Osteocyte (in vitro differentiated cells): Measurements from ENCODE around the gene CRABP1. TPM values are rescaled to one million over a fixed set of nuclear protein-coding genes. Genes with fewer than 3 reads are reported as not detected.

Experiments
- DNase-seq: peaks from one replicate; pipeline ENCODE4 v3.0.0; 2021; ENCODE audit warnings: mixed read lengths; ENCODE audit not compliant: unreplicated experiment; ENCODE audit errors: extremely low spot score
- H3K27ac Mint-ChIP-seq: one replicate; pipeline ENCODE4 v1.8.0; 2021; ENCODE audit warnings: mild to moderate bottlenecking, mixed read lengths; ENCODE audit not compliant: unreplicated experiment
- H3K27me3 Mint-ChIP-seq: one replicate; pipeline ENCODE4 v1.8.0; 2021; ENCODE audit warnings: mixed read lengths; ENCODE audit not compliant: unreplicated experiment
- H3K36me3 Mint-ChIP-seq: one replicate; pipeline ENCODE4 v1.8.0; 2021; ENCODE audit warnings: mixed read lengths; ENCODE audit not compliant: unreplicated experiment
- H3K4me1 Mint-ChIP-seq: one replicate; pipeline ENCODE4 v1.8.0; 2021; ENCODE audit warnings: mixed read lengths; ENCODE audit not compliant: unreplicated experiment
- H3K4me3 Mint-ChIP-seq: one replicate; pipeline ENCODE4 v1.8.0; 2021; ENCODE audit warnings: mild to moderate bottlenecking, moderate library complexity, mixed read lengths; ENCODE audit not compliant: unreplicated experiment
- H3K9me3 Mint-ChIP-seq: one replicate; pipeline ENCODE4 v1.8.0; 2021; ENCODE audit warnings: mixed read lengths; ENCODE audit not compliant: unreplicated experiment
- total RNA-seq: library from RNA; stranded (reverse); gene quantifications from 2 replicates; pipeline ENCODE4 v1.2.1, GENCODE V29; 2021
- TF ChIP-seq, protein P1 (sequence below): fragments of 200-600 bp; sonication (generic); IDR thresholded peaks from 2 replicates; pipeline ENCODE4 v1.5.0; 2021; ENCODE audit warnings: antibody characterized with exemption, mild to moderate bottlenecking, moderate library complexity

CRABP1 gene
- total RNA-seq, 1 donor from 2014 or later = 5.2 TPM

DNA sequence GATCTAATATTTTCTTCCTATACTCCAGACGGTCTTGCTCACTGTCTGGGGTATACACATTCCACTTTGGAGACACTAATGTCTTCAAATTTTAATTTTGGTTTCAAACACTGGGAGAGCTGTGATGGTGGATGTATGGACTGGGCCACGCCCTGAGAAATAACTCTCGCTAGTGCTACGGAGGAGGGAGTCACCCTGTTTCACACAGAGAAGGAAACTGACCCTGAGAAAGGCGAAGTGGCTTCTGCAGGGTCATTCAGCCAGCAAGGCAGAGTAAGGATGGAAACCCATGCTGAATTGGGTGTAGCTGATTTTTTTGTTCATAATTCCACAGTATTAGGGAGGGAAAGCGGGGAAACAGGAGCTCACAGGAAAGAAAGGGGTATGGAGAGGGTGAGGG is 32.2 kb upstream of the CRABP1 start:
- H3K4me1 Mint-ChIP-seq = peaks cover 19% of the 10 kb centered on the region
- TF ChIP-seq, protein P1, sequence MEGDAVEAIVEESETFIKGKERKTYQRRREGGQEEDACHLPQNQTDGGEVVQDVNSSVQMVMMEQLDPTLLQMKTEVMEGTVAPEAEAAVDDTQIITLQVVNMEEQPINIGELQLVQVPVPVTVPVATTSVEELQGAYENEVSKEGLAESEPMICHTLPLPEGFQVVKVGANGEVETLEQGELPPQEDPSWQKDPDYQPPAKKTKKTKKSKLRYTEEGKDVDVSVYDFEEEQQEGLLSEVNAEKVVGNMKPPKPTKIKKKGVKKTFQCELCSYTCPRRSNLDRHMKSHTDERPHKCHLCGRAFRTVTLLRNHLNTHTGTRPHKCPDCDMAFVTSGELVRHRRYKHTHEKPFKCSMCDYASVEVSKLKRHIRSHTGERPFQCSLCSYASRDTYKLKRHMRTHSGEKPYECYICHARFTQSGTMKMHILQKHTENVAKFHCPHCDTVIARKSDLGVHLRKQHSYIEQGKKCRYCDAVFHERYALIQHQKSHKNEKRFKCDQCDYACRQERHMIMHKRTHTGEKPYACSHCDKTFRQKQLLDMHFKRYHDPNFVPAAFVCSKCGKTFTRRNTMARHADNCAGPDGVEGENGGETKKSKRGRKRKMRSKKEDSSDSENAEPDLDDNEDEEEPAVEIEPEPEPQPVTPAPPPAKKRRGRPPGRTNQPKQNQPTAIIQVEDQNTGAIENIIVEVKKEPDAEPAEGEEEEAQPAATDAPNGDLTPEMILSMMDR = no peak
- H3K27ac Mint-ChIP-seq = no peak overlapping the region
- no peaks in the 10 kb centered on the region for H3K27me3 Mint-ChIP-seq
- H3K9me3 Mint-ChIP-seq = no peaks in the 10 kb centered on the region
- H3K36me3 Mint-ChIP-seq = no peaks in the 10 kb centered on the region
- H3K4me3 Mint-ChIP-seq = no peak overlapping the region
- DNase-seq = no peak

DNA sequence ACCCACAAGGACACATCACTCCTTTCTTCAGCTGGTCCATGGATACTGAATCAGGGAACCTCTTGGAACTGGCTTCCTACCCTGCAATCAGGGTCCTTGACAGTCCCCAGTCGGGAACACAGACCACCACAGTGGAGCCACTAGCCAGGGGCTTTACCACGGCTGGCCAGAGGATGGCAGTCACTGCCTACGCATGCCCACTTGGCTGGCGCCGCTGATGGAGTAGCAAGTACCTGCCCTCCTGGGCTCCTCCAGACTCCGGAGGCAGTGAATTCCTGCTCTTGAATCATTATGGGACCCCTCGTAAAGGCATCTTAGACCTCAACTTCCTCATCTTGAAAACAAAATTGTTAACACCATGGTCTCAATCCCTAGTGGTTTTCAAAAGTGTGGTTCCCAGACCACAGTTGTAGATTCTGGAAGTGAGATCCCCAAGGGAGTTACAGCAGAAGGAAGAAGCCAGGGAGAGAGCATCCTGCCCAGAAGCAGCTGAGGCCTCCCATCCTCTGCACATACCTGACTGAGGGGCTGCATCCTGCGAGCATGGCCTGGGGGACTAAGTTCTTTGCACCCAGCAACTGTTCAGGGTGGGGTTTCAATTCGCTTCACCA is 31.6 kb upstream of the CRABP1 start:
- no peaks in the 10 kb centered on the region for H3K9me3 Mint-ChIP-seq
- H3K4me1 Mint-ChIP-seq = peaks cover 19% of the 10 kb centered on the region
- no peaks in the 10 kb centered on the region for H3K27me3 Mint-ChIP-seq
- no peak overlapping the region for H3K4me3 Mint-ChIP-seq
- no peaks in the 10 kb centered on the region for H3K36me3 Mint-ChIP-seq
- TF ChIP-seq, protein P1 = peak; percentile 98
- peak; percentile 92 for DNase-seq
- no peak overlapping the region for H3K27ac Mint-ChIP-seq

DNA sequence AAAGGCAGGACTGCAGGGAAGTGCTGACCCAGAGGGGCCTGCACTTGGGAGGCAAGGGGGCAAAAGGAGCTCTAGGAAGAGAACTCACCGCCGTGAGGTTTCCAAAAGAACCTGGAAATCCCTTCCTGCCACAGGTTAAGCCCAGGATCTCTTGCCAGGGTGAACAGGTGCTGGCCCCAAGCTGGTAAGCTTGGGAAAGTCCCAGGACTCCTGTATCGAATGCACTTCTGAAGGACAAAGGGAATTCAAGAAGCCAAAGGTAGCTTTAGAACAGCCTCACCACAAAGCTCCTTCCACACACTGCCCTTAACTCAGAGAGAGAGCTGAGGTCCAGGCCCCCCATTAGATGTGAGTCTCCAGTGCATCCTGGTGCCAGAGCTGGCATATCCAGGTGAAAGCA is 28.9 kb upstream of the CRABP1 start:
- no peaks in the 10 kb centered on the region for H3K36me3 Mint-ChIP-seq

DNA sequence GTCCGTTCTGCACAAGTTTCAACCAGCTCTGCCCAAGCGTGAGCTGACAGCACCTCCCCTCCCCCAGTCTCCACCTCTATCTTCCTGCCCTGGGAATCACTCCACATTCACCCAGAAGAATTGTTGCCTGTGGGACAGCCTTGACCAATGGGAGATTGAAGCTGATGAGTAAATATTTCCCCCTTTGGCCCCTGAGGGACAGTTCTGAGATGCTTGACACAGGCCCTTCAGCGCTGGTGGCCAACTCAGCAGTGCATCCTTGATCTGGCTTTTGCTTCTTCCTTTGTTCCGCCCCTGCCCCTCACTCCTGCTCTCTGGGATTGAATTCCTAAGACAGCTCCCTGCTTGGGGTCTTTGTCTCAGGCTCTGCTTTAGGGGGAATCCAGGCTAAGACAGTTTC is 27.6 kb upstream of the CRABP1 start:
- no peak overlapping the region for H3K27ac Mint-ChIP-seq
- peaks cover 5% of the 10 kb centered on the region for H3K4me1 Mint-ChIP-seq
- no peaks in the 10 kb centered on the region for H3K36me3 Mint-ChIP-seq
- H3K9me3 Mint-ChIP-seq = no peaks in the 10 kb centered on the region
- DNase-seq = no peak
- H3K4me3 Mint-ChIP-seq = no peak overlapping the region
- no peaks in the 10 kb centered on the region for H3K27me3 Mint-ChIP-seq
- TF ChIP-seq, protein P1 = no peak

More for the DNA sequence above, 28.9 kb upstream of the CRABP1 start:
- peaks cover 11% of the 10 kb centered on the region for H3K4me1 Mint-ChIP-seq
- TF ChIP-seq, protein P1 = no peak
- no peak overlapping the region for H3K4me3 Mint-ChIP-seq
- DNase-seq = no peak
- H3K27me3 Mint-ChIP-seq = no peaks in the 10 kb centered on the region
- H3K9me3 Mint-ChIP-seq = no peaks in the 10 kb centered on the region
- no peak overlapping the region for H3K27ac Mint-ChIP-seq

DNA sequence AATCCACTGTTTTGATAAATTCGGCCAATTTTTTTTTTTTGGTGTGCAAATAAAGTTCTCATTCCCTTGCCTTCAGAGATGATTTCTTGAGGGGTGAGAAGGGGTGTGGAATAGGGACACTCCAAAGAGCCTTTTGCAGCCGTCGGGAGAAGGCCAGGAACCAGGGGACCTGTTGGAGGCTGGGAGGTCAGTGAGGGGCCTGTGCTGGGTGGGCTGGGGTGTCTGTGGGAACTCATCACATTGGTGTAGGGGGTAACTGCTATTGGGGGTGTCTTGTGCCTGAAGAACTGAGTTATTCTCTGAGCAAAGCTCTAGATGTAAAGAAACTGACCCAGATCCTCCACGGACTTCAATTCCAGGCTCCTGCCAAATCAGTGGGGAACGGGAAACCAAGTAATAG is 27.2 kb upstream of the CRABP1 start:
- DNase-seq = no peak
- H3K4me3 Mint-ChIP-seq = no peak overlapping the region
- H3K4me1 Mint-ChIP-seq = peaks cover 4% of the 10 kb centered on the region
- no peaks in the 10 kb centered on the region for H3K27me3 Mint-ChIP-seq
- TF ChIP-seq, protein P1 = no peak
- no peaks in the 10 kb centered on the region for H3K36me3 Mint-ChIP-seq
- H3K9me3 Mint-ChIP-seq = no peaks in the 10 kb centered on the region
- H3K27ac Mint-ChIP-seq = no peak overlapping the region
